Neural crest cell (in vitro differentiated cells): ENCODE data around the gene PDPN. TPM values are rescaled to one million over a fixed set of nuclear protein-coding genes. Genes with fewer than 3 reads are reported as not detected.

ENCODE experiments used
- DNase-seq: peaks from one replicate; pipeline ENCODE4 v3.0.0; 2021; ENCODE audit warnings: low read depth, mixed read lengths, low spot score
- H3K27ac Mint-ChIP-seq: one replicate; pipeline ENCODE4 v1.8.0; 2021; ENCODE audit warnings: mild to moderate bottlenecking, mixed read lengths; ENCODE audit not compliant: unreplicated experiment
- H3K27me3 Mint-ChIP-seq: 2 replicates; pipeline ENCODE4 v1.8.0; 2021; ENCODE audit warnings: low read depth, mild to moderate bottlenecking, mixed read lengths
- H3K36me3 Mint-ChIP-seq: 2 replicates; pipeline ENCODE4 v1.8.0; 2021; ENCODE audit warnings: low read depth, mild to moderate bottlenecking, mixed read lengths
- H3K4me1 Mint-ChIP-seq: 2 replicates; pipeline ENCODE4 v1.8.0; 2021; ENCODE audit warnings: mixed read lengths
- H3K4me3 Mint-ChIP-seq: one replicate; pipeline ENCODE4 v1.8.0; 2021; ENCODE audit warnings: mild to moderate bottlenecking, mixed read lengths
- H3K9me3 Mint-ChIP-seq: 2 replicates; pipeline ENCODE4 v1.8.0; 2021; ENCODE audit warnings: mixed read lengths
- CTCF ChIP-seq: fragments of 200-600 bp; sonication (generic); conservative IDR thresholded peaks from 2 replicates; pipeline ENCODE4 v1.5.0; 2021; ENCODE audit warnings: antibody characterized with exemption, mild to moderate bottlenecking
- total RNA-seq: library from RNA; stranded (reverse); gene quantifications from 2 replicates; pipeline ENCODE4 v1.2.1, GENCODE V29; 2021

PDPN gene
- total RNA-seq, 1 donor from 2014 or later, result 47.4 TPM

GRCh38 chr1:13663969-13664368 is 80.3 kb downstream of the PDPN start:
- H3K36me3 Mint-ChIP-seq, result peaks cover 3% of the 10 kb centered on the region
- H3K4me1 Mint-ChIP-seq, result no peaks in the 10 kb centered on the region
- no peak for TF ChIP-seq CTCF
- H3K27ac Mint-ChIP-seq, result no peak overlapping the region
- H3K4me3 Mint-ChIP-seq, result no peak overlapping the region
- DNase-seq, result no peak
- no peaks in the 10 kb centered on the region for H3K27me3 Mint-ChIP-seq
- peaks cover 3% of the 10 kb centered on the region for H3K9me3 Mint-ChIP-seq

GRCh38 chr1:13664451-13664850 is 80.8 kb downstream of the PDPN start:
- H3K4me3 Mint-ChIP-seq, result no peak overlapping the region
- TF ChIP-seq CTCF, result no peak
- peaks cover under 1% of the 10 kb centered on the region for H3K36me3 Mint-ChIP-seq
- no peaks in the 10 kb centered on the region for H3K27me3 Mint-ChIP-seq
- H3K9me3 Mint-ChIP-seq, result peaks cover under 1% of the 10 kb centered on the region
- H3K4me1 Mint-ChIP-seq, result no peaks in the 10 kb centered on the region
- DNase-seq, result no peak
- H3K27ac Mint-ChIP-seq, result no peak overlapping the region

- no peak for DNase-seq
- H3K27ac Mint-ChIP-seq, result no peak overlapping the region
- no peak overlapping the region for H3K4me3 Mint-ChIP-seq
- no peaks in the 10 kb centered on the region for H3K27me3 Mint-ChIP-seq
- H3K9me3 Mint-ChIP-seq, result no peaks in the 10 kb centered on the region
- no peaks in the 10 kb centered on the region for H3K4me1 Mint-ChIP-seq
- TF ChIP-seq CTCF, result no peak
- no peaks in the 10 kb centered on the region for H3K36me3 Mint-ChIP-seq
Measured at GRCh38 chr1:13666317-13666716, 82.7 kb downstream of the PDPN start.

Other genes with a start within 250 kb of the PDPN start
- gene PRAMEF14, start 236.7 kb upstream of the PDPN start, total RNA-seq, result not detected in 2 replicates
- gene PRAMEF19, start 211.9 kb upstream of the PDPN start, total RNA-seq, result not detected in 2 replicates
- not detected in 2 replicates for gene PRAMEF17, start 194.2 kb upstream of the PDPN start, total RNA-seq
- not detected in 2 replicates for gene PRAMEF20, start 173.4 kb upstream of the PDPN start, total RNA-seq
- not detected in 2 replicates for gene LRRC38, start 69.8 kb upstream of the PDPN start, total RNA-seq
- 52.4 and 55.2 TPM in 2 replicates for gene PRDM2, start 116.4 kb downstream of the PDPN start, total RNA-seq